T-helper 22 cell (primary cell): Measurements from ENCODE around the gene TNP2.
A peak's percentile ranks its signal among the peaks of the same experiment; 100 is the strongest.

Experiments
- DNase-seq: peaks from one replicate; pipeline ENCODE4 v3.0.0-alpha.2; 2020; ENCODE audit warnings: low read depth

The TNP2 gene

DNA sequence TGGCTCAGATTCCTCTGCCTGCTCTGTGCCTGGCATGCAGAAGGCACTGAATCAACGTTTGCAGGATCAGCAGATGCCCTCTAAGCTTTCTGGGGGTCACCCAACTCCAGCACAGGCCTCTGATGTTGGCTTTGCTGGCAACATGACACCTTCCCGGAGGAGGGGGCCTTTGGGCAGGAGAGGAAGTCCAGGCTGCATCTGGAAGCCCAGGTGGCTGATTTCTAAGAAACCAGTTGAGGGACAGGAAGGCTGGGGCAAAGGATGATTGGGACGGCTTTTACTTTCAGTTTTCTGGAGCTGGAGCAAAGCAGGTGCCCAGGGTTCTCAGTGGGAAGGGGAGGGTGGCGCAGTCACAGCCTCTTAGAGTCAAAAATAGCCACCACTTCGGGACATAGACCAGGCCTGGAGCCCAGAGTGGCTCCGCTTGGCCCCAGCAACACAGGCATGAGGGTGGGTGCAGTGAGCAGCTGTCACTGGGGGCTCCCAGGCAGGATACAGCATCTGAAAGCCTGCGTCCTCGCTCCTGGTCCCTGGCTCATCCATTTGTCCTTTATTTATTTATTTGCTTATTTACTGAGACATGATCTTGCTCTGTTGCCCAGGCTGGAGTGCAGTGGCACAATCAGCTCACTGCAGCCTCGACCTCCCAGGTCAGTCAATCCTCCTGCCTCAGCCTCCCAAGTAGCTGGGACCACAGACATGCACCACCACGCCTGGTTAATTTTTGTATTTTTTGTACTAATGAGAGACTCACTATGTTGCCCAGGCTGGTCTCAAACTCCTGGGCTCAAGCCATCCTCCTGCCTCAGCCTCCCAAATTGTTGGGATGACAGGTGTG is 28.3 kb downstream of the TNP2 start:
- DNase-seq = no peak

DNA sequence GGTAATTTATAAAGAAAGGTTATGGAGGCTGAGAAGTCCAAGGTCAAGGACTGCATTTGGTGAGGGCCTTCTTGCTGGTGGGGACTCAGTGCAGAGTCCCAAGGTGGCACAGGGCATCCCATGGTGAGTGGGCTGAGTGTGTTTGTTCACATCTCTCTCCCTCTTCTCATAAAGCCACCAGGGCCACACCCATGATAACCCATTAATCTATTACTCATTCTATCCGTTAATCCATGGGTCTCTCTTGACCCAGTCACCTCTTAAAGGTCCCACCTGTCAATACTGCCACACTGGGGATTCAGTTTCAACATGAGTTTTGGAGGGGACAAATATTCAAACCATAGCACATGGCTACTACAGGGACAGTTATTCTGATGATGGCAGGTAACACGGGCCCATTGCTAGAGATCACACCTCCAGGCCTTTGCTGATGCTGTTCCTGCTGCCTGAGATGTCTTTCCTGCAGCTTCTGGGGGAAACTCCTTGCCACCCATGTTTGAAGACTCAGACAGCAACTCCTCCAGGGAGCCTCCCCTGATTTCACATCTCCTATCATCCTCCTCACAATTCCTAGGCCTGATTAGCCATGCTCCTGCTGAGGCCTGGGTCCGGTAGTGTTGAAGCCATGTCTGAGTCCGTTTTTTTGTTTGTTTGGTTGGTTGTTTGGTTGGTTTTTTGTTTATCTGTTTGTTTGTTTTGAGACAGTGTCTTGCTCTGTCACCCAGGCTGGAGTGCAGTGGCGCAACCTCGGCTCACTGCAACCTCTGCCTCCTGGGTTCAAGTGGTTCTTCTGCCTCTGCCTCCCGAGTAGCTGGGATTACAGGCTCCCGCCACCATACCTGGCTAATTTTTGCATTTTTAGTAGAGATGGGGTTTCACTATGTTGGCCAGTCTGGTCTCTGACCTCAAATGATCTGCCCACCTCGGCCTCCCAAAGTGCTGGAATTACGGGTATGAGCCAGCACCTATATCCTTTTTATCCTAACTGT is 29.2 kb downstream of the TNP2 start:
- DNase-seq = no peak

DNA sequence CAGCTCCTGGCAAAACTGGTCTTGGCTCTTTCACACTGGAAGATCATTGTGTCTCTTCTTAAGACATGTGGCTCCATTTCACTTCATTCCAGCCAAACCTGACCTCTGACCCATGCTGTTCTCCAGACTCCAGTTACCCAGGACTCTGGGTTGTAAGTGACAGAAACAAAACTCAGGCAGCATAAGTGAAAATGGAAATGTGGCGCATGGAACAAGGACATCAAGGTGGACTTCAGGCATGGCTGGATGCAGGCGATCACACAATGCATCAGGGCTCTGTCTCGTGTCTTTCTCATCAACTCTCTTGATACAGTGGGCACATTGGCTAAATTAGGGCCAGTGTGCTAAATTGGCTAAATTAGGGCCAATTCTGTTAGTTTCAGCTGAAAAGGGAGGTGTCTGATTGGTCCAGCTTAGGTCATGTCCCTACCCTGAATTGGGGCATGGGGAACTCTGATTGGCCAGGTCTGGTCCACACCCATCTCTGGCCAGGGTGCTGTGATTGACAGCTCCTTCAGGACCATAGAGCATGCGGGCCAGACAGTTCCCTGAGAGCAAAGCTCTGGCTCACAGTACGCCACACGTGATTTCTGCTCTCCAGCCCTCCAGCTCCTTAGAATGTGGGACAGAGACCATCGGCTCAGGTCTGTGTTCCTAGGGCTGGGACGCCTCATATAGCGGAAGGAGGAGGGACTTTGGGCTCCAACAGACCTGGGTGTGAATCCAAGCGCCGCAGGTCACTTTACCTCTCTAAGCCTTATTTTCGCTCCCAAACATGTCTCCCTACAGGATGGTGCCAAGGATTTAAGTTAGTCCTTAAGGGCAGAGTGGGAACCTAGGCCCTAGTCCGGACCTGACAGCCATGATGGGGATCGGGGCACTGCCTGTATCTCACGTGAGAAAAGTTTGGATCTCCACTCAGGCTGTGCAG is 30.6 kb downstream of the TNP2 start:
- no peak for DNase-seq

DNA sequence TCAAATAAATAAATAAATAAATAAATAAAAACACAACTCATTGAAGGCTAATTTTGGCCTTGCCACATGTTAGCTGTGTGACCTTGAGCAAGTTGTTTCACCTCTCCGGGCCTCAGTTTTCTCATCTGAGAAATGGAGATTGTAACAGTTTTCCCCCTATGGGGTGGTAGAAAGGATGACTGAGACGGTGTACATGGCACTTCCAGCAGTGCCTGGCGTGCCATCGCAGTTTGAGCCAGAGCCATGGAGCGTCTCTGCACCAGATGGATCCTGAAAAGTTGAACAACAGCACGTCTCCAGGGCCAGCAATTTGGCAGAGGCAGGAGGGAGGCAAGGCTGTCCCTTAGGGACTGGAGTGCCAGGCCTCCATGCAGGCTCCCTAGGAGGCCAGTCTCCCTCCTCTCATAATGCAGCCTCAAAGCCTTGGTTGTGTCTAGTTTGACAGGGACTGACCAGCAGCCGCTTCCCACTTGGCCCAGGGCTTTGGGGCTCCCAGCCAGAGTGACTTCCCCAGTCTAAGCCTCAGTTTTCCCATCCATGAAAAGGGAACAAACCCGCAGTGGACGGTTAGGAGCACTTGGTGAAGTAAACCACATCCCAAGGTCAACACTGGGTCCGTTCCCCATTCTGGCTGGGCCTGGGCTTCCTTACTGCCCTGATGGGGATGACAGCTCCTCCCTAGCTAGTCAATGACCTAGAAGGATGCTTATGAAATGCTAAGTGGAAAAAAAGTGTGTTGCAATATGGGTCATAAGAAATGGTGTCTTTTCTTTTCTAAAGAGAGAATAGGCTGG is 32.5 kb downstream of the TNP2 start:
- DNase-seq = no peak

DNA sequence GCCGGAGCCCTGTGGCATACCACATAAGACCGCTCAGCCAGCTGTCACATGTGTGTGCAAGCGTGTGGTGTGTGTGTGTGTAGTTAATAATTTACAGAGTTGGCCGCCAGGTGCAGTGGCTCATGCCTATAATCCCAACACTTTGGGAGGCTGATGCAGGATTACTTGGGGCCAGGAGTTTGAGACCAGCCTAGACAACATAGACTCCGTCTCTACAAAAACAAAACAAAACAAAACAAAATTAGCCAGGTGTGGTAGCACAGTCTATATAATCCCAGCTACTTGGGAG is 33.5 kb downstream of the TNP2 start:
- no peak for DNase-seq

DNA sequence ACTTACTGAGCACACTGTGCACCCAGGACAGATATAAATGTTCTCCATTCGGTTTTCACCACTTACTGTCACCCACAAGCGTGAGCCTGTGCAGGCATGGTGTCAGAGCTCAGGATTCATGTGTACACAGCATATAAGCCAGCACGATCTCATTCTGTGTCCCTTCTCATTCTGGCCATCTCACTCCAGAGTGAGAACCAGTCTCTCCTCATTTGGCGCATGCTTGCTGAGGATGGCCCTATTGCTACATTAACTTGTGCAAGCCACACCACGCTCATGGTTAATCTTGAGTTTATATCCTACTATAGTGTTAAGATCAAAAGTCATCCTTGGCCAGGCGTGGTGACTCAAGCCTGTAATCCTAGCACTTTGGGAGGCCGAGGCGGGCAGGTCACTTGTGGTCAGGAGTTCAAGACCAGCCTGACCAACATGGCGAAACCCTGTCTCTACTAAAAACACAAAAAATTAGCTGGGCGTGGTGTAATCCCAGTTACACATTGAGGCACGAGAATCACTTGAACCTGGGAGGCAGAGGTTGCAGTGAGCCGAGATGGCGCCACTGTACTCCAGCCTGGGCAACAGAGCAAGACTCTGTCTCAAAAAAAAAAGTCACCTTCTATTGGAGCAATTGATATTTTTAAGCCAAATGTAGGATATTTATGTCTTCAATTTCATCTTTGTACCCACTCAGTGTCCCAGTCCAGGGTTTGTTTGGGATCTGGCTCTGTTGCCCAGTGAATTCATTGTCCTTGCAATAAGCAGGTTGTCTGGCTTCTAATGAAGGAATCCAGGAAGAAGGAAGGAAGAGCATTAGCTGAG is 34.0 kb downstream of the TNP2 start:
- no peak for DNase-seq

DNA sequence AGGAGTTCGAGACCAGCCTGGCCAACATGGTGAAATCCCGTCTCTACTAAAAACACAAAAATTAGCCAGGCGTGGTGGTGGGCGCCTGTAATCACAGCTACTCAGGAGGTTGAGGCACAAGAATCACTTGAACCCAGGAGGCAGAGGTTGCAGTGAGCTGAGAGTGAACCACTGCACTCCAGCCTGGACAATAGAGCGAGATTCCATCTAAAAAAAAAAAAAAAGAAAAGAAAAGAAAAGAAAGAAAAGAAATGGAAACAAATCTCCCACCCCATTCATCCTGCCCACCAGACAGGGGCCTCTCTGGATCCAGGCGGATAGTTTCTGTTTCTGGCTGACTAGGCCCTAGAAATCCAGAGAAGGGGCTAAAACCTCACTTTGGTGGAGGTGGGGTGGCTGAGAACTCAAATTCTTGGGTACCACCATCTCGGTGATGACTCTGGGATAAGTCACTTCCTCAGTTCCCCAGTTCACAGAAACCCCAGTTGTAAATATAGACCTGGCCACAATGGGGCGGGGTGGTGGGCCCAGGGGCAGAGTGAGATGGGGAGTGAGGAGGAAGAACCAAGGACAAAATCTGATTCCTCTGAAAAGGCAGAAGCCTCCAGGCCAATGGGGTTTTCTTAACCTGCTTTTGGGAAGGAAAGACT is 35.3 kb downstream of the TNP2 start:
- peak; percentile 36 for DNase-seq

DNA sequence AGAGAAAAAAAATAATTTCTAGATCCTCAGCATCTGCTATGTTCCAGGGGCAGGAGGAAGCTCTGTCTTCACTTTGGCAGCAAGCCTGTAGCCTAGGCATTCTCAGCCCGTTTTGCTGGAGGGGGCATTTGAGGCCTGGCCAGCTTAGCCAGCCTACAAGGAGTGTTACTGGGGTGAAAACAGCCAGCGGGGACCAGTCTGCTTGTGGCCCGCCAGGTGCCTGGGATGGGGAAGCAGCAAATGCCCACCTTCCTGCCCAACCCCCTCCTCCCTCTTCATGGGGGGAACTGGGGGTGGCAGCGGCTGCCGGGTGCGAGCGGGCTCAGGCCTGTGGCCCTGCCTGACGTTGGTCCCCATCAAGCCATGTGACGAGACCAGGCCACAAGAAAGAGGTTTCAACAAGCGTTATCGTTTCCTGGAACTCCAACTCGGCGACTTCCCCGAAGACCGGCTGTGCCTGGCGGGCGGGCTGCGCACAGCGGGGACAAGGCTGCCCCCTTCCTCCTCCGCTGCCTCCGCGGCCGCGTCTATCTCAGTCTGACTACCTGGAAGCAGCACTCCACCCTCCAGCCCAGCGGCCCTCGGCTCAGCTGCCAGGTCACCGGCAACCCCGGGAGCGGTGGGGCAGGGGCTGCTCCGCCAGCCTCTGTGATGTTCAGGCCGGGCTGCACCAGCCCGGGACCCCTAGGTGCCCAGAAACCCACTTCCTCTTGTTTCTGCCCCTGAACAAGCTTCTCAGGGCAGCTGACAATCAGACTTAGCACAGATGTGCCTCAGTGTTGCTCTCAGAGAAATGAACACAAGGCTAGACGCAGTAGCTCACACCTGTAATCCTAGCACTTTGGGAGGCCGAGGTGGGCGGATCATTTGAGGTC is 36.0 kb downstream of the TNP2 start:
- peak; percentile 72 for DNase-seq

DNA sequence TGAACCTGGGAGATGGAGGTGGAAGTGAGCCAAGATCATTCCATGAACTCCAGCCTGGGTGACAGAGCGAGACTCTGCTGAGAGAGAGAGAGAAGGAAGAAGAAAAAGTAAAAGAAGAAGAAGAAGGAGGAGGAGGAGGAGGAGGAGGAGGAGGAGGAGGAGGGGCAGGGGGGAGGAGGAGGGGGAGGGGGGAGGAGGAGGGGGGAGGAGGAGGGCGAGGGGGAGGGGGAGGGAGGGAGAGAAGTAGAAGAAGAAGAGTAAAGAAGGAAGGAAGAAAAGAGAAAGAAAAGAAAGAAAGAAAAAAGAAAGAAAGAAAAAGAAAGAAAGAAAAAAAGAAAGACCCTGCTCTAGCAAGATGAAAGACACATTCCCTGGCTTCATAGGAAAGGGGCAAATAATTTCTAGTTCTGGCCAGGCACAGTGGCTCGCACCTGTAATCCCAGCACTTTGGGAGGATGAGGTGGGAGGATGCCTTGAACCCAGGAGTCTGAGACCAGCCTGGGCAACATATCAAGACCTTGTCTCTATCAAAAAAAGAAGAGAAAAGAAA is 36.7 kb downstream of the TNP2 start:
- no peak for DNase-seq

DNA sequence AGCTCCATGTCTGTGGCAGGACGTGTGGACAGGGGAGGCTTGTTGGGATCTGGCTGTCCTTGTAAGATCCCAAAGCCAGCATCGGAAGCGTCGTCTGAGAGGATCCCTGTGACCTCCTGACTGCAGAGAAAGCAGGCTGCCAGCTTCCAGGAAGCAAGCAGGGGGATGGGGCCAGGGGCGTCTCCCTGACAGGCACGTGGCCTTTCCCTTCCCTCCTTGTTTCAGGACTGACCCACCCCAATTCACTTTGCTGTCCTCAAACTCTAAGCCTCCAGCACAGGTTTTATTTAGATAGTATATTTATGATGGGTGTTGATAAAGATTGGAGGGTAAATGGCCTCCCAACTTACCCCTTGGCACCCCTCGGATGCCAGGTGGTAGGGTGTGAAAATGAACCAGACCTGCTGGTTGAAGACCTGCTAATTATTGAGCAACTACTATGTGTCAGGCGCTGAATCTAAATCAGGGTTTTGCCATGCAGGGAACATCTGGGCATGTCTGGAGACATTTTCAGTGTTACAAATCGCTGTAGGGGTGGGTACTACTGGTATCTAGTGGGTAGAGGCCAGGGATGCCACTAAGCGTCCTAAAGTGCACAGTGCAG is 37.7 kb downstream of the TNP2 start:
- no peak for DNase-seq

DNA sequence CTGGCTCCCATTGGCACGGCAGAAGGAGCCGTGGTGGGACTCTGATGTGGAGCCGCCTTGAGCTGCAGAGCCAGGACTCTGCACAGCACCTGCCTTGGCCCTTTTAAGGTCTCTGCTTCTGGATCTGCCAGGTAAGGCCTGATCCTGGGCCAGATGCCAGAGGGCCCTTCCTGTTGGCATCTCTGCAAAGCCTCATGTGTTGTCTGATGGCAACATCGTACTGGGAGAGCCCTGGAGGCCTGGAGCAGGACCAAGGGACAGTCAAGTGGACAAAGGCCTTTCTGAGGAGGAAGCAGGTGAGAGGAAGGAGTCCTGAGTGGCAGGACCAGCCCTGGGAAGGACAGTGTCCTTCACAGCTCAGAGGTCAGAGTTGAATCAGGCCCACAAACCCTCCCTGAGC is 39.2 kb downstream of the TNP2 start:
- no peak for DNase-seq

DNA sequence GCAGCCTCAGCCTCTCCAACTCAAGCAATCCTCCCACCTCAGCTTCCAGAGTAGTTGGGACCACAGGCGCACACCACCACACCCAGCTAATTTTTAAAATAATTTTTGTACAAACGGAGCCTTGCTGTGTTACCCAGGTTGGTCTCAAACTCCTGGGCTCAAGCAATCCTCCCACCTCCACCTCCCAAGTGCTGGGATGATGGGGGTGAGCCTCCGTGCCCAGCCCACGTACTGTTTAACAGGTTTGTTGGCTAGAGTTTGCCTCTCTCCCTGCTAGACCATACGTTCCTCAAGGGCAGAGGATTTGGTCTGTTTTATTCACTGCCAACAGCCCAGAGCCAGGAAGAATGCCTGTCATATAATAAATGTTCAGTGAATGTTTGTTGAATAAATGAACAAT is 39.7 kb downstream of the TNP2 start:
- no peak for DNase-seq

DNA sequence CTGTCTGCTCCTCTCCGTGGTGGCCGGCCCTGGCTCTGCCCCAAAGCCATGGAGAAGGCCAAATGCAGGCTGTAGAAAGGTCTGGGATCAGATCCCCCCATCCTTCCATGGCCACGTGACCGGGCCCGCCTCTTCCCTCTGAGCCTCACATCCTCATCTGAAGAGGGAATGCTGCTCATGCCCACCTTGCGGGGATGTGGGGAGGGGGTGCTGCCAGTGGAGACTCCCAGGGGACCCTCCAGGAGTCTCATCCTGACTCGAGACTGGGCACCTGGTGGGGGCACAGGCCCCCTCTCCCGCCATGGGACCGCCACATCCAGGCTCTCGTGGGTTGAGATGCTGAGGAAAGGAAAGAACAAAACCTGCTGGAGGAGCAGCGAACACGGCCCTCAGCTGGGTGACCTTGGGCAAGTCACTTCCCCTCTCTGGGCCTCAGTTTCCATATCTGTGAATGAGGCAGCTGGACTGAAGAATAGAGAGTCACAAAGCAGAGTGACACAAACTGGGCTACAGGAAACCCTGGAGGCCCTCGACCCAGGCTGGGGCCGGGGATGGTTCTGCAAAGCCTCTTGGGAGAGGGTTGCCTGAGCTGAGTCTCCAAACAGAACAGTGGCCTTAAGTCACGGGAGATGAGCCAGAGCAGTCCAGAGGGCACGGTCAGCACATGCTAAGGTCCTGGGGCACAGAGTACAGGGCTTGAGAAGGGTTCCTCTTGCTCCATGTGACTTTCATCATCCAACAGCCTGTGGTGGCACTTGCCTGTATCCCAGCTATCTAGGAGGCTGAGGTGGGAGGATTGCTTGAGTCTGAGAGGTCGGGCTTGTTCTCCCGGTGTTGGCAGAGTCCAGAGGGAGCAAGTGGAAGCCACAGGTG is 43.2 kb downstream of the TNP2 start:
- no peak for DNase-seq

DNA sequence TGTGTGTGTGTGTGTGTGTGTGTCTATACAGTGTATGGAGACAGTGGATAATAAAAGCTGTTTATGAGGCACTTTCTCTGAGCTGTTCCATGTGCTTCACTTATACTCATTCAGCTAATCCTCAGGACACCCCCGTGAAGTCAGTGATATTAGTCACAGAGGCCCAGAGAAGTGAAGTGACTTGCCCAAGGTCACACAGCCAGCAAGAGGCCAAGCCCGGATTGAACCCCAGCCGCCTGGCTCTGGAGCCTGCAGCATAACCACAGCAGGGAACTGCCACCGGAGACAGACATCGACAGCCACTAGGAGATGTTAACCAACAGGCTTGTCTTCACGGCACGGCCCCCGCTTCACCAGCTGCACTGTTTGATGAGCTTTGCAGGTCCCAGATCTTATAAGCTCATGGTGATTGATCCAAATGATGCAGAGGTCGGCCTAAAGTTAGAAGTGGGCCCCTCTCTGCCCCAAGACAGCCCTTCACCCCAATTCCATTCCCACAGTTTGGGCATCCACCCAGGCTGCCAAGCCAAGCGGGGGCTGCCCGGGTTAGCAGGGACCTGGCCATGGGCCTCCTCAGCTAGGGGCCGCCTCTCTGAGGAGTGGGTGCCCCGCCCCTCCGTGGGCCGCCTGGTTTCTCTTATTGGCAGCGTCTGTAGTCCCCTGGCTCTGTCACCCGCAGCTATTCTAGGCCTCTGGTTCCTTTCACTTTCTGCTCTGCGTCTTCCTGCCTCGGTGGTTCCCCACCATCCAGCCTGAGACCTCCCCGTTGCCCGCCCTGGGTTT is 44.0 kb downstream of the TNP2 start:
- DNase-seq = peak; percentile 45

DNA sequence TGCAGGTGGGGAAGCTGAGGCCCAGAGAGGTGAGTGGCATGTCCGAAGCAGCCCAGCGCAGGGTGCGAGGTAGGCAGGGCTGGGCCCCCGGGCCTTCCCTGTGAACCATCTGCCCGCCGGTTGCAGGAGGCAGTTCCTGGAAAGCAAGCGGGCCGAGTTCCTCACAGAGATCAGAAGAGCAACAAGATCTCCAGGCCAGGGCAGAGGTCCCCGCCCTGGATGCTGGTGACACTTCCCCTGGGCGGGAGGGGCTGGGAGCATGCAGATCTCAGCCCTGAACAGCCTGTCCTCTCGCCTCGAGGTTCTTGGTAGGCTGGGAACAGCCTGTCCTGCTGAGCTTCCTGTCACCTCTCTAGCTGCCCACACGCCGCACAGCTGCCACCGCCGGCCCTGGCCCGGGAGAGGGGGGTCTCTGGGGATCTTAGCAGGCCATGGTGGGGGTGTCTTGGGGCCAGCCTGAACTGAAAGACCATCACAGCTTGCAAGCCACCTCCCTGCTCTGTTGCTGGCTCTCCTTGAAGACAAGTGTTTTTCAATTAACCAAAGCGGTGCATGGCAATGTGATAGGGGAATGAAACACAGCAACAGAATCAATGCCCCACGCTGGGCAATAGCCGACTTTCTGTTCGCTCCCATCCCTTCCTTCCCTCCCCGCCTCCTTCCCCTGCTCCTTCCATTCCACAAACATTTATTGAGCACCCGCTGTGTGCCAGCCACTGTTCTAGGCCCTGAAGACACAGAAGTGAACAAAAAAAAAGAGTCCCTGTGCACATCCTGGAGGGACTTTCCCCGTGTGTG is 44.8 kb downstream of the TNP2 start:
- peak; percentile 17 for DNase-seq
